ENCODE measurements around the gene HES4.
A peak's percentile ranks its signal among the peaks of the same experiment; 100 is the strongest.
"Not testable (repeated sequence)": the region's sequence is repeated elsewhere in the genome, so short reads cannot be mapped to it uniquely, and the experiment has no call there.

Gene HES4

DNA sequence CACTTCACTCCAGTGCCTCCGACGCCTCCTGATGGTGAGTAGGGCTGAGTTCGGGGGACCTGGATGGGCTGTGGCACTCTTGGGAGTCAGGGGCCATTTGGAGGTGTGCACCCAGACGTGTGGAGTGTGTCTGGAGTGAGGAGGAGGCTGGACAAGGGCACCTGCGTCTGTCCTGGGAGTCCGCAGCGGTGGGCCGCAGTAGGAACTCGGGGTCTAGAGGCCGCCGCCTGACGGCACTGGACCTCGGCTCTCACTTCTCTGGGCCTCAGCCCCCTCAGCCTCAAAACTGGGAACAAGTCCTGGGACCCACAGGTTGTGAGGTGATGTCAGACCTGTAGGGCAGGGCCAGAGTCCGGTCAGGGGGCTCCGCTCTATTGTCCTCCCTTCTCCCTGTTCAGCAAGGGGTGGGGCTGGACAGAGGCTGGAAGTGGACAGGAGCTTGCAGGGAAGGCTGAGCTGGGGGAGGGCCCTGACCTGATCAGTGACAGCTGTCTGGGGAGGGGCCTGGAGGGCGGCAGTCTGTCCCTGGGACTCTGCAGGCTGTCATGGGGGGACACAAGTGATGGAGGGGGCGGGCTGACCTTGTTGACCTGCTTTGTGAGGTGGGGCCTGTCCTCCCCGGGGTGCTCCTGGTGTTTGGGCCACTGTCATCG is 35.5 kb upstream of the HES4 start:
- no peak for FAIRE-seq
- TF ChIP-seq SPI1 (IDR thresholded peaks at IDR 0.05; ENCODE audit: low read depth, low read length), result no peak
- TF ChIP-seq POLR2AphosphoS5 (IDR thresholded peaks at IDR 0.05; ENCODE audit: low read depth, low read length), result no peak
- no peak for TF ChIP-seq PAX5 (IDR thresholded peaks at IDR 0.05; ENCODE audit: insufficient read depth, low read length, severe bottlenecking)
- no peak for DNase-seq (ENCODE audit: insufficient read length, low spot score)

DNA sequence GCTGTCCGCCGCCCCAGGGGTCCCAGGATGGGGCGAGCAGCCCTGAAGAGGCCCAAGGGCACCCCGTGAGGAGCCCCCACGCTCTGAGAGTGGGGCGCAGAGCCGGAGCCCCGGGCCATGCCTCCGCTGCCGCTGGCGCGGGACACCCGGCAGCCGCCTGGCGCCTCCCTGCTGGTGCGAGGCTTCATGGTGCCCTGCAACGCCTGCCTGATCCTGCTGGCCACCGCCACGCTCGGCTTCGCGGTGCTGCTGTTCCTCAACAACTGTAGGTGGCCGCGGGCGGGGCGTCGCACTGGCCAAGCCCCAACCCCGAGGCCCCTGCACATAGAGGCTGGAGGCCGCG is 34.5 kb upstream of the HES4 start:
- TF ChIP-seq TAF1 (IDR thresholded peaks at IDR 0.05; ENCODE audit: low read depth, low read length) (no peak), POU2F2 (IDR thresholded peaks at IDR 0.05; ENCODE audit: low read depth, low read length) (no peak), PAX5 (IDR thresholded peaks at IDR 0.05; ENCODE audit: insufficient read depth, low read length, severe bottlenecking) (no peak), SPI1 (IDR thresholded peaks at IDR 0.05; ENCODE audit: low read depth, low read length) (no peak), POLR2AphosphoS5 (IDR thresholded peaks at IDR 0.05; ENCODE audit: low read depth, low read length) (no peak), POLR2A (IDR thresholded peaks at IDR 0.05; ENCODE audit: low read depth, low read length) (no peak)
- DNase-seq (ENCODE audit: insufficient read length, low spot score) (no peak), FAIRE-seq (no peak)

DNA sequence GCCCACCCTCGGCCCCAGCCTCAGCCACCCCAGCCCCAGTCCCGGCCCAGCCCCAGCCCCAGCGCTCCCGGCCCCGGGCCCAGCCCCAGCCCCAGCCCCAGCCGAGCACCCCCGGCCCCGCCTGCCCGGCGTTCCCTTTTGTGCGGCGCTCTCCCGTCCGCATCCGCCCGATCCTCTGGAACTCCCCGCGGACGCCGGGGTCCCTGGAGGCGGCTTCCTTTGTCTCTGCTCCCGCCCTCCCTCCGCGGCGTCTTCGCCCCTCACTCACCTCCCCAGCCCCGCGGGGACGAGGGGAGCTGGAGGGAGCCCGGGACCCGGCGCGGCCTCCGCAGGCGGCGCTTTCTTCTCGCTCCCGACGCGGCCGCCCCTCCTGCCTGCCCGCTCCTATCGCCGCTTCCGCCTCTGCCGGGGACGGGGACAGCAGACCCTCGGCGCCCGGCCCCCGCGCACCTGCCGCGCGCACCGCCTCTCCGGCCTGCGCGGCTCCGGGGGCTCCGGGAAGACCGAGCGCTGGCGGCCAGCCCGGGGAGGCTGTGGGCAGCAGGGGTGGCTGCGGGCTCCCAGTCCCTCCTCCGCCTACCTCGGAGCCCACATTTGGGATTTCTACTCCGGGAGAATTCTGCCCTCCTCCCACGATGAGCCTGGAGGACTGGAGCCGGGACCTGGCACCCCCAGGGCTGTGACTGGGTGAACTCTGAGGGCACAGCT is 34.0 kb upstream of the HES4 start:
- DNase-seq (ENCODE audit: insufficient read length, low spot score) (no peak), FAIRE-seq (no peak)
- no peak for TF ChIP-seq POLR2A (IDR thresholded peaks at IDR 0.05; ENCODE audit: low read depth, low read length)
- no peak for TF ChIP-seq SPI1 (IDR thresholded peaks at IDR 0.05; ENCODE audit: low read depth, low read length)
- no peak for TF ChIP-seq POLR2AphosphoS5 (IDR thresholded peaks at IDR 0.05; ENCODE audit: low read depth, low read length)
- TF ChIP-seq TAF1 (IDR thresholded peaks at IDR 0.05; ENCODE audit: low read depth, low read length), result no peak
- no peak for TF ChIP-seq POU2F2 (IDR thresholded peaks at IDR 0.05; ENCODE audit: low read depth, low read length)
- TF ChIP-seq PAX5 (IDR thresholded peaks at IDR 0.05; ENCODE audit: insufficient read depth, low read length, severe bottlenecking), result no peak

GRCh38 chr1:1033009-1033587 is 33.2 kb upstream of the HES4 start:
- DNase-seq (ENCODE audit: insufficient read length, low spot score), result peak; percentile 99
- peak; percentile 96 for FAIRE-seq
- TF ChIP-seq POU2F2 (IDR thresholded peaks at IDR 0.05; ENCODE audit: low read depth, low read length) (peak; percentile 99), SPI1 (IDR thresholded peaks at IDR 0.05; ENCODE audit: low read depth, low read length) (no peak), PAX5 (IDR thresholded peaks at IDR 0.05; ENCODE audit: insufficient read depth, low read length, severe bottlenecking) (no peak), TAF1 (IDR thresholded peaks at IDR 0.05; ENCODE audit: low read depth, low read length) (no peak), POLR2AphosphoS5 (IDR thresholded peaks at IDR 0.05; ENCODE audit: low read depth, low read length) (no peak), POLR2A (IDR thresholded peaks at IDR 0.05; ENCODE audit: low read depth, low read length) (no peak)

GRCh38 chr1:1032424-1032823 is 32.5 kb upstream of the HES4 start:
- peak; percentile 66 for FAIRE-seq

GRCh38 chr1:1031659-1032235 is 31.9 kb upstream of the HES4 start:
- TF ChIP-seq TAF1 (IDR thresholded peaks at IDR 0.05; ENCODE audit: low read depth, low read length) (no peak), POU2F2 (IDR thresholded peaks at IDR 0.05; ENCODE audit: low read depth, low read length) (no peak), POLR2A (IDR thresholded peaks at IDR 0.05; ENCODE audit: low read depth, low read length) (no peak), PAX5 (IDR thresholded peaks at IDR 0.05; ENCODE audit: insufficient read depth, low read length, severe bottlenecking) (no peak), POLR2AphosphoS5 (IDR thresholded peaks at IDR 0.05; ENCODE audit: low read depth, low read length) (no peak), SPI1 (IDR thresholded peaks at IDR 0.05; ENCODE audit: low read depth, low read length) (no peak)
- DNase-seq (ENCODE audit: insufficient read length, low spot score) (no peak), FAIRE-seq (peak; percentile 41)

More at GRCh38 chr1:1032424-1032823, 32.5 kb upstream of the HES4 start:
- TF ChIP-seq POLR2AphosphoS5 (IDR thresholded peaks at IDR 0.05; ENCODE audit: low read depth, low read length) (no peak), TAF1 (IDR thresholded peaks at IDR 0.05; ENCODE audit: low read depth, low read length) (no peak), SPI1 (IDR thresholded peaks at IDR 0.05; ENCODE audit: low read depth, low read length) (no peak), POLR2A (IDR thresholded peaks at IDR 0.05; ENCODE audit: low read depth, low read length) (no peak), PAX5 (IDR thresholded peaks at IDR 0.05; ENCODE audit: insufficient read depth, low read length, severe bottlenecking) (no peak), POU2F2 (IDR thresholded peaks at IDR 0.05; ENCODE audit: low read depth, low read length) (no peak)
- no peak for DNase-seq (ENCODE audit: insufficient read length, low spot score)

DNA sequence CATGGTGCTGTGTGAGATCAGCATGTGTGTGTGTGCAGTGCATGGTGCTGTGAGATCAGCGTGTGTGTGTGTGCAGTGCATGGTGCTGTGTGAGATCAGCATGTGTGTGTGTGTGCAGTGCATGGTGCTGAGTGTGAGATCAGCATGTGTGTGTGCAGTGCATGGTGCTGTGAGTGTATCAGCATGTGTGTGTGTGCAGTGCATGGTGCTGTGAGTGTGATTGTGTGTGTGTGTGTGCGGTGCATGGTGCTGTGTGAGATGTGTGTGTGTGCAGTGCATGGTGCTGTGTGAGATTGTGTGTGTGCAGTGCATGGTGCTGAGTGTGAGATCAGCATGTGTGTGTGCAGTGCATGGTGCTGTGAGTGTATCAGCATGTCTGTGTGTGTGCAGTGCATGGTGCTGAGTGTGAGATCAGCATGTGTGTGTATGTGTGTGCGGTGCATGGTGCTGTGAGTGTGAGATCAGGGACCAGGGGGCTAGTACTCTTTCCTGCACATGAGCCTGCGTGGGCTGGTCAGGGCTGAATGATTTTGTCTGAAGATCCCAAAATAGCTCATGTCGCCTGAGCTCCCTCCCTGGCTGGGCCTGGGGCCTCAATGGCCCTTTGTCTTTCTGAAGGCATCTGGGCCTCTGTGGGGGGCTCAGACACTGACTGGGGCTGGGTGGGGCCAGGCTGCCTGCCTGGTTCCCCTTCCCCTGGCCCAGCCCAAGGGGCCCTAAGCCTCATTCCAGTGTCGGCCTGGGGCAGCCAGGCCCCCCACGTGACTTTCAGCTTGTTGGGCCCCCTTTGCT is 31.2 kb upstream of the HES4 start:
- FAIRE-seq, result peak; percentile 97
- DNase-seq (ENCODE audit: insufficient read length, low spot score), result not testable (repeated sequence)
- peak; percentile 85 for TF ChIP-seq PAX5 (IDR thresholded peaks at IDR 0.05; ENCODE audit: insufficient read depth, low read length, severe bottlenecking)

DNA sequence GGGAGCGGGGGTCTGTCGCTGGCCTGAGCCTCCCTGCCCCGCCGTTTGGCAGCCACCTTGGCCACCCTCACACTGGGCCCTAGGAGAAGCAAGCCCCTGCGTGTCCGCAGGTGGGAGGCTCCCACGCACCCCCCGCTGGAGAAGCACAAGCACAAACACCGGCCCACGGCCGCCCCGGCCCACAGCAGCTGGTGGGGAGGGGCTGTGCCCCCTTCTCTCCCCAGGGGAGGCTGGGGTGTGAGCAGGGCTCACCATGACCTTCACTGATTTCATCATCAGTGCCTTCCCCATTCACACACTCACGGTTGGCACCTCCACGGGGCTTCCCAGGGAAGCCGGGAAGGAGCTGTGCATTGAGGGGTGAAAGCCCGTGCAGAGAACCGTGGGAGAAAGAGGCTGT is 27.9 kb upstream of the HES4 start:
- FAIRE-seq (no peak), DNase-seq (ENCODE audit: insufficient read length, low spot score) (no peak)
- TF ChIP-seq TAF1 (IDR thresholded peaks at IDR 0.05; ENCODE audit: low read depth, low read length), result no peak
- no peak for TF ChIP-seq POU2F2 (IDR thresholded peaks at IDR 0.05; ENCODE audit: low read depth, low read length)
- no peak for TF ChIP-seq SPI1 (IDR thresholded peaks at IDR 0.05; ENCODE audit: low read depth, low read length)
- TF ChIP-seq POLR2A (IDR thresholded peaks at IDR 0.05; ENCODE audit: low read depth, low read length), result no peak
- no peak for TF ChIP-seq POLR2AphosphoS5 (IDR thresholded peaks at IDR 0.05; ENCODE audit: low read depth, low read length)
- TF ChIP-seq PAX5 (IDR thresholded peaks at IDR 0.05; ENCODE audit: insufficient read depth, low read length, severe bottlenecking), result no peak
